ENCODE data around the gene ACSF3. TPM values are rescaled to one million over a fixed set of nuclear protein-coding genes. Genes with fewer than 3 reads are reported as not detected.

ACSF3 gene
- total RNA-seq, 1 experiment from 2014 or later = 74.5 TPM

GRCh38 chr16:89072548-89073130 lies 21.0 kb upstream of the ACSF3 start:
- H3K27me3 ChIP-seq (ENCODE audit: insufficient read depth, low read length) = 0 out of 2 replicates have a peak, but pooled peaks cover 7% of the 10 kb centered on the region
- intact Hi-C loops (cut with micrococcal nuclease) = no loop called here
- no peak for TF ChIP-seq EZH2phosphoT487 (IDR thresholded peaks at IDR 0.05; ENCODE audit: borderline replicate concordance)
- TF ChIP-seq ELF1 (IDR thresholded peaks at IDR 0.05; ENCODE audit: borderline replicate concordance, low read depth) = no peak
- TF ChIP-seq ATF3 (IDR thresholded peaks at IDR 0.05) = no peak
- no peak for TF ChIP-seq ZFX (IDR thresholded peaks at IDR 0.05)
- no peak for TF ChIP-seq ZNF274 (IDR thresholded peaks at IDR 0.05; ENCODE audit: low read depth, low read length)
- no peak for TF ChIP-seq MAX (IDR thresholded peaks at IDR 0.05)
- no peak for TF ChIP-seq EZH2 (IDR thresholded peaks at IDR 0.05)
- TF ChIP-seq YY1 (IDR thresholded peaks at IDR 0.05; ENCODE audit: extremely low read depth, insufficient replicate concordance, low read depth, low read length) = no peak
- no peak for TF ChIP-seq CEBPB (IDR thresholded peaks at IDR 0.05; ENCODE audit: low read depth)
- no peak for TF ChIP-seq JUND (IDR thresholded peaks at IDR 0.05)
- ChIA-PET POLR2A (no interaction called here), CTCF (no interaction called here), RAD21 (ENCODE audit: low non-redundant PET in 1 of 2, low total read pairs in 2 of 2, uncharacterized antibody in 2 of 2, unreplicated experiment in 2 of 2) (no interaction called here)
- no peaks in the 10 kb centered on the region for H3K79me2 ChIP-seq (ENCODE audit: insufficient read depth, low read length)
- no peak overlapping the region for H3K4me2 ChIP-seq (ENCODE audit: low read length)
- H3K9me3 ChIP-seq (ENCODE audit: control insufficient read depth in 1 of 2, insufficient read depth in 1 of 2, low read depth in 1 of 2, low read length in 2 of 2) = peaks cover 3 to 31% of the 10 kb centered on the region in 2 experiments; a peak in 3 of 4 replicates
- no peaks in the 10 kb centered on the region for H3K4me1 ChIP-seq (ENCODE audit: control insufficient read depth in 1 of 2, insufficient read depth in 2 of 2, low read length in 2 of 2)
- H3K36me3 ChIP-seq (ENCODE audit: control insufficient read depth in 1 of 2, insufficient read depth in 2 of 2, low read length in 2 of 2) = no peaks in the 10 kb centered on the region
- no peak for DNase-seq (ENCODE audit: low read depth, low spot score)
- BruUV-seq (replicated peaks) = no TSS peak
- no peak overlapping the region for H3K4me3 ChIP-seq (replicated peaks in 1 of 2; ENCODE audit: low read depth in 1 of 2, low read length in 2 of 2)
- no peaks in the 10 kb centered on the region for H3K9me2 ChIP-seq (ENCODE audit: insufficient read depth)
- no peak overlapping the region for H3K9ac ChIP-seq (ENCODE audit: low read length)
- no peaks in the 10 kb centered on the region for H4K20me1 ChIP-seq (ENCODE audit: insufficient read depth)
- H3K27ac ChIP-seq (ENCODE audit: low read depth, low read length) = no peak overlapping the region
- no peak for ATAC-seq
- no peak overlapping the region for H2AFZ ChIP-seq (ENCODE audit: low read depth, low read length, poor library complexity, severe bottlenecking)
